Renal pelvis (tissue), 12 donors: Measurements from ENCODE around the gene EFR3B. TPM values are rescaled to one million over a fixed set of nuclear protein-coding genes. Genes with fewer than 3 reads are reported as not detected.
"Not testable (repeated sequence)": the region's sequence is repeated elsewhere in the genome, so short reads cannot be mapped to it uniquely, and the experiment has no call there.

Experiments
- DNase-seq: peaks from one replicate; pipeline ENCODE4 v3.0.0-alpha.2; 2013
- long read RNA-seq, 16 experiments: transcript quantifications; one replicate each; lab custom pipeline, GENCODE V29; 2026
- polyA plus RNA-seq, 3 donors: library from polyadenylated mRNA; unstranded; fragments of 120-200 nt; gene quantifications; one replicate each; pipeline ENCODE4 v1.2.1, GENCODE V29; 2013; ENCODE audit not compliant: insufficient read length in 3 of 3

EFR3B gene
- 1 to 10 TPM; 6.7 to 8.6 (median 8.2) TPM for polyA plus RNA-seq
- long read RNA-seq, donor 1 = 0 reads
- long read RNA-seq, donor 2, partial matches to known transcripts = 19 of 19 reads
- long read RNA-seq, donor 2, other reads (novel, unspliced or antisense) = 0 of 19 reads
- long read RNA-seq, donor 3 = 0 reads
- long read RNA-seq, donor 4 = 0 reads
- long read RNA-seq, donor 5 = 0 reads
- long read RNA-seq, donor 6, partial matches to known transcripts = 13 of 13 reads
- long read RNA-seq, donor 6, other reads (novel, unspliced or antisense) = 0 of 13 reads
- long read RNA-seq, donor 7 = 0 reads
- long read RNA-seq, donor 8 = 0 reads
- long read RNA-seq, donor 9 = 0 reads
- long read RNA-seq, donor 10 = 0 reads
- long read RNA-seq, donor 11 = 0 reads
- long read RNA-seq, donor 12 = 0 reads
- long read RNA-seq, donor 13 = 0 reads
- long read RNA-seq, donor 14 = 0 reads
- long read RNA-seq, donor 15 = 0 reads
- long read RNA-seq, donor 16 = 0 reads

DNA sequence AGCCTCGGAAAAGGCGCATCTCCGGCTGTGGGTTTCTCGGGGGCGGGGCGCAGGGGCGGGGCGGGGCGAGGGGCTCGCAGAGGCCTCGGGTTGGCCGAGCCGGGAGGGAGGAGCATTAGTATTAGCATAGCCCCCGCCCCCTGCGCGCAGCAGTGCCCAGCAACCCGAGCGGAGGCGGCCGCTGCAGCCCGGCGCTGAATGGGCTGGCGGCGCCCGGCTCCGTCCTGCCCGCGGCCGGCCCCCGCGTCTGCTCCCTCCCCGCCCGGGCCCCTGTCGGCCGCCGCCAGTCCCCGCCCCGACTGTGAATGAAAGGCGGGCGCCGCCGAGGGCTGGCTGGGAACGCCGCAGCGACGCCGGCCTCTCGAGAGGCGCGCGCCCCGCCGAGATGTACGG is at the start of gene EFR3B:
EFR3B (plus strand) TSS at position 149 of the 393 bp plus-strand sequence; CDS start at position 386, 237 bp downstream.
- DNase-seq = peak; percentile 94

- DNase-seq = no peak
These were observed 48.3 kb upstream of the EFR3B start for GRCh38 chr2:24993406-24994145.

DNA sequence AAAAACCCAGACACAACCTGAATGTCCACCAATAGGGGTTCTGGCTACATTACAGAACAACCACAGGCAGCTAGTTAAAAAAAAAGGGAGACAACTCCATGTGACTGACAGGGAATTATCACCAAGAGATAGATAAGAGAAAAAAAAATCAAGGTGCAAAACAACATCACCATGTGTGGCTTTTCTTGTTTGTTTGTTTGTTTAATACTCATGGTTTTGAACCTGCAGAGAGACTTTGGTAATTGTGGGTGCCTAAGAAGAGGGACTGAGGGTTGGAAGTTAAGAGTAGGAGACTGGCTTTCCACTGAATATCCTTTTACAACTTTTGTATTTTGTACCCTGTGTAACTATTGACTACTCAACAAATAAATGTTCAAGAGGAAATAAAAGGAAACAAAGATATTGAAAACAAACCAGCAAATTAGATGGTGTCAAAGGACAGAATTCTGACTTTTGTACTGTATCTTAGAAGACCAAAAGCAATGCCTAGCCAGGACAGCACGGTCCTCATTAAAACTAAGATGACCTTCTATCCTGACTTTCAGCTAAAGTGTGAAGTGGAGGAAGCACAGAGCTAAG is 47.6 kb upstream of the EFR3B start:
- DNase-seq = no peak

- not testable (repeated sequence) for DNase-seq
These were observed 42.8 kb upstream of the EFR3B start for GRCh38 chr2:24999097-24999496.

GRCh38 chr2:25000036-25000435 is 41.8 kb upstream of the EFR3B start:
- no peak for DNase-seq

GRCh38 chr2:25000503-25001324 is 41.2 kb upstream of the EFR3B start:
- DNase-seq = no peak

- no peak for DNase-seq
These were observed 40.6 kb upstream of the EFR3B start for GRCh38 chr2:25001325-25001637.

DNA sequence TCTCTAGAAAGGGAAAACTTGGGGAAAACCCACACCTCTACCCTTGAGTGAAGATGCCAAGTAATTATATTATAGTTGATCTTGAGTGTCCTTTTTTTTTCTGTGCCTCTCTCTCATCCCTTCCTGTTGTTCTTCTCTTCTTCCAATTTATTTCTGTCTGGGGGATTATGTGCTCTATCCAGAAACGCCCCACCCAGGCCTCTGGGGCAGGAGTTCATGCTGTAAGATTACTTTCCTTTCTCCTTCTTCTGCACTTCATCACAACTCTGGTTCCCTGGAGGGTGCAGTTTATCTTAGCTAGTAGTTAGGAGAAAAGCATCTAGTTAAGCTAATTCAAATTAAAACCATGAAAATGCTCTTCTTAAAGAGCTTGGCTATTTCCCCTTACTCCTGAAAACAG is 39.8 kb upstream of the EFR3B start:
- DNase-seq = no peak

DNA sequence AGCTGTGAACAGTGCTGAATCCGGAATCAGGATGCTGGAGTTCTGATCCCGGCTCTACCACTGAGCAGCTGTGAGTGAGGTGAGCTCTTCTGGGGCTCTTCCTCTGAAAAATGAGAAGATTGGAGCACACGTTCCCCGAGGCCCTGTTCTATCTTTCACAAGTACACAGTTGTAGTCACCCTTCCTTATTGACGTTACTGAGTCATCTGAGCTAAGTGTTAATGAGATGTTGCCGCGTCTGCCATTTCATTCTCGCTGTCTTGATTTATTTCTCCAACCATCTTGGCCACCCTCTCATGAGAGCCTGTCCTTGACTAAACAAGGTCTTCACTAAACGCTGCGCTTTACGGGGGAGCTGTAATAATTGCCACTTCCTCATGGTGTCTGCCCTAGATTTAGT is 31.9 kb upstream of the EFR3B start:
- no peak for DNase-seq

- DNase-seq = not testable (repeated sequence)
These were observed 30.5 kb upstream of the EFR3B start for GRCh38 chr2:25011342-25011741.

DNA sequence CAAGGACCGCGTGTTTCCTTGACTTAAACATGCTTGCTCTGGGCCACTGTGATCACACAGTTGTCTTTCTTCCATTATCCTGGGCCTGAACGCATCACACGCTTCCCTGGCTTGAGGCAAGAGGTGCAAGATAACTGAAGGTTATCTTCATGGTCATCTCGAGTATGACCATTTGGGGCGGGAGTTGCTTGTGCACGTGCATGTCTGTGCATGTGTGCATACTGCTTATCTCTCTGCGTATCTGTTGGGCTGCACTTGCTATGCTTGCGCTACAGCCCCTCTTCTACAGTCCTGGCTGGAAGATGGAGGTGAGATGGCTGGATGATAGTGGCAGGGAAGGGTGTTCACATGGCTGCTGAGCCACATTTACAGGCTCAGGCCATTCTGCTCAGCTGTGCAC is 27.2 kb upstream of the EFR3B start:
- DNase-seq = no peak

DNA sequence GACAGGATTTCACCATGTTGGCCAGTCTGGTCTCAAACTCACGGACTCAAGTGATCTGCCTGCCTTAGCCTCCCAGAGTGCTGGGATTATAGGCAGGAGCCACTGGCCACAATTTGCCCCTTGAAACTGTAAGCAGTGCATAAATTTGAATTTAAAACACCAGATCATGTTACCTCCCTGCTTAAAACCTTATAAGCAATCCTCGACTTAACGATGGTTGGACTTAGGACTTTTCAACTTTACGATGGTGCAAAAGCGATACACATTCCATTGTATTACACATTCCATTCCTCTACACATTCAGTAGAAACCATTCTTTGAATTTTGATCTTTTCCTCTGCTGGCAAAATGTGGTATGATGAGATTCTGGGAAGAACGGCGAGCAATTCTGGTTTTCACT is 23.2 kb upstream of the EFR3B start:
- no peak for DNase-seq

DNA sequence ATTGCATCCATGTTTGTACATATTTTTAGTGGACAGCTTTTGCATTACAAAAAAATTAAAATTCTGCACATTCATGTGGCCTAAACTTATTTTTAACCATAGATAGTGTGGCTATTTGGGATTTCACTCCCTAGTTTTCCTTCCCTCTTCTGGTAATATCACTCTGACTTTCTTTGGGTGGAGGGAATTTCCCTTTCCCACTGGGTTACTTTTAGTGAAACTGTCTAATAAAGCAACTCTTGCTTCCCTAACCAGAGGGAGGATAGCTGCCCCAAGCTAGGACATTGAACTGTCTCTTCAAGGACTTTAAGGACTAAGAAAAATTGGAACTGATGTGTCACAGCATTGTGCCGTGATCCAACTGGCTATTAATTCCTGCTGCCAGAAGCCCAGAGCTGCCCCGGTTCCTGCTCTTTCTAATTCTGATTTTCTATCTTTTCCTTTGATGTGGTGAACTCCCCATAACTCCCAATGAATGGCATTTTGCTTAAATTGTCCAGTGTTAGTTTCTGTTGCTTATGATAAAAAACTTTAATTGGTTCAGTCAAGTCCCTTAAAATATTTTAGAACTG is 20.0 kb upstream of the EFR3B start:
- no peak for DNase-seq

DNA sequence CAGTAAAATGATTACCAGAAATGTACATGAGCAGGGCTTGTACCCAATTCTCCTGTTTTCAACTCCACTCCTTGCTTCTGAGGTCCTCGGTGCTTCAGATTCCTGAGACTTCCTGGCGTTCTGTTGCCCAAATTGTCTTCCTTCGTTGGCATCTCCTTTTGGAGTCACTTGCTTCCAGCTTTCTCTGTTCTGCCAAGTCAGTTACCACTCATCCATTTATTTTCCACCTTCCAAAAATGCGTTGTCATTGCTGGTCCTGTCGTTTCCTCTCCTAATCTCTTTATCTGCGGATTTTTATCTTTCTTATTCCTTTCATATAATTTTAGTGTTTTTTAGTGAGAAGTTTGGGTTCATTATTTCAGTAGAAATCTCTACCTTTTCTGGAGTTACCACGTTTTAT is 18.5 kb upstream of the EFR3B start:
- DNase-seq = no peak

DNA sequence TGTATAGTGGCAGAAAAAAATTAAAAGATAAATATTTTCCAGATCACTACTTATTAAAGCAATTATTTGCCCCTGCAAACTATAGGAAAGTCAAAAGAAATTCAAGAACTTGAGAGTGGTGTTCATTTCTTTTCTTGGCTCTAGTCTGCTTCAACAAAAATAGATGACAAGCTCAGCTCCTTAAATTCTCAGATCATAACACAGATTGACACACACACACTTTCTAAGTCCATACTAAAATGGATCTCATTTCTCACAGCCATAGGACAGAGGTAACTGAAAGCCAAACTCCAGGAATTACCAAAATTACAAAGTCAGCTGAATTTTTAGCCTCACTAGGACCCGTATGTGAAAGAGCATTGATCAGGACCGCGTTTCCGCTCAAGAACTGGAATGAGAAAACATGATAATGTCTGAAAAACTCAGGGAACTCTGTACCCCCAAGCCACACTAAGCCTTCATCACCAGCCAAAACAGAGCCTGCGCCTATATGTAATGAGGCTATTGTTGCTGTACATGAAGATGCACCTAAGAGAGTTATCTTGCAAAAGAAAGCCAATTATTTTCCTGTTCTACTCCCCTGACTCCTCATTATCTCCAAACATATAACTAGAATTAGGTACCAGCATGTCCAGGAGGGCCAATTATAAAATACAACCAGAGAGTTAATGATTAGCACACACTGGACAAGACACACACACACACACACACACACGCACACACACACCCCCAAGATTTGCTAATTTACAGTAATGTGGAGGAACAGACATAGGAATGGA is 16.5 kb upstream of the EFR3B start:
- DNase-seq = peak; percentile 8

DNA sequence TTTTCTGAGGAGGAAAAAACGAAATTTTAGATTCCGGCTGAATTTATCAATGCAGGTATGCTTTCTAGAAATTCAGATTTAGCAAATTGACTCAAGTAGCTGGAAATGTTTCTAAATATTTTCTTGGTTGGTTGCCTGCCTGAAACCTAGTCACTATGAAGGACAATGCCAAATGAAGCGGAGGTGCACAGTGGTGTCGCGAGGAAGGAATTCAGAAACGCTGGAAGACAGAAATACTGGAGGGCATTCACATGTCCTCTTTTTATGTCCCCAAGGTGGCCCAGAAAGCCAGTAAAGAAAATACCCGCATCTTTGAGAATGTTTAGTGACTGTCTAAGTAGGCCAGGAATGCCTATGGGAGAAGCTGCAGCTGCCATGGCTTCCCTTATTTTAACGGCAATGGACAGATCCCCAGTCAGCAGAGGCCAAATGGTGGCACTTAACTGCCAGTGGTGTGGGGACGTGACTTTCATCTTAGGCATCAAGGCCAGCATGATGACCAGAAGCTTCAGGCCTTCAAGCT is 15.8 kb upstream of the EFR3B start:
- DNase-seq = no peak

DNA sequence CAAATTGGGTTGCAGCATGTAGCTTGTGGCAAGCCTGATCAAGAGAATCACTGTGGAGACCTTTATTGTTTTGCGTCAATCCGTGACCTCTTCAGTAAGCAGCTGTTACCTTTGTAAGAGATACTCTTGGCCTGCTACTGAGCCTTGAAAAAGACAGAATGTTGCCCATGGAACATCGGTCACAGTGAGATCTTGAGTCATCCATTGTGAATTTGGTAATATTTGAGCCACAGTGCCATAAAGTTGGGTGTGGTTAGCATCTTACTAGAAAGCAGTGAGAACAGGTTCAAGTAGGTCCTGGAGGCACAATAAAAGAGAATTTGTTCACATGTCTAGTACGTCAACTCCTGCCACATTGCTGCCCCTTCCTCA is 12.7 kb upstream of the EFR3B start:
- no peak for DNase-seq

DNA sequence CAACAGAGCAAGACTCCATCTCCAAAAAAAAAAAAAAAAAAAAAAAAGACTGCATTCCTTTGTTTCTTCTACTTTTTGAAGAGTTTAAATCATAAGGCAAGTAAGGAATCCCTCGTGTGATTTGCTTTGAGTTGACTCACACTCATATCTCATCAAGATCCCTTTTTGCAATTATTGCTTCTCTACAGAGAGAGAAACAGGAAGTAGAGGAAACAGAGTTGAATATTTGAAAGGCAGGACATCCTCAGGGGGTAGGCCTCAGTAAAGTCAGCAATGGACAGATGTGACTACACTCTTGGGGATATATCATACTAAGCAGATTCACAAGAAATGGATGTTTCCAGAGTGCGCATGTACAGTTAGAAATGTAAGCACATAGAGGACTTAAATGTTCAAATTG is 11.2 kb upstream of the EFR3B start:
- DNase-seq = no peak

GRCh38 chr2:25032094-25032493 is 9.8 kb upstream of the EFR3B start:
- DNase-seq = no peak

DNA sequence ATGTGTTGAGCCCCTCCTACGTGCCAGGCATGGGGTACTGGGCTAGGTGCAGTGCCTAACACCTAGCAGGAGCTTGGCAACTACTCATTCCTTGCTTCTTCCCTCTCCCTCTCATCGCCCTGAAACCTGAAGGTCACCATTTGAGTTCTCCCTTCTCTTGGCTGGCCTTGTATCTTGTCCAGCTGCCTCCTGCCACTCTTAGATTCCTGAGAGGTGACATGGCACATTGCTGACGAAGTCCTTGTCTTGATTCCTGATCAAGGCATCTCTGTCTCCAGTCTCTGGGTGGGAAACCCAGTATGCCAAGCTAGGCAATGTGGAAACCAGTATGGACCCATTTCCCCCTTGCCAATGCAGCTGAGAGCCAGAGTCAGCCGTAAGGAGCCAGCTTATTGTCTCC is 9.0 kb upstream of the EFR3B start:
- no peak for DNase-seq

DNA sequence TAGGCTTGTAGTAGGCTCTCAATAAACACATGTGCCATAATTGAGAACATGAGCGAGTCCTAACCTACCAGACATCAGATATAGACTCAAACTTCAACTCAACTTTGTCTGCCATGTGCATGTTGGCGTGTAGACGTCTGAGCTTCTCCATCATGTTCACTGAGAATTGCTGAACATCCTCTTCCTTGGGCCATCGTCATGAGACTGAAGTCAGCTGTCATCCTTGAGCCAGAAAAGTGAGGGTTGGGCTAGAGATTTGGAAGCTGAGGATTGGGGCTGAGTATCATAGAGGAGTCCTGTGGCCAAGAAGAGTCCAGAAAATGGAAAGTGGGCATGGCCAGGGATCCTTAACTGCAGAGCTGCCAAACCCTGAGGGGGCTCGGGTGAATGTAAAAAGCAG is 7.8 kb upstream of the EFR3B start:
- no peak for DNase-seq
